Thoracic aorta (tissue), 2 donors: ENCODE measurements around the gene NEK9. TPM values are rescaled to one million over a fixed set of nuclear protein-coding genes. Genes with fewer than 3 reads are reported as not detected.

Experiments used
- ATAC-seq: fragments of 150-250 bp; one replicate; pipeline ENCODE4 v1.8.0; 2017; ENCODE audit warnings: low read depth; ENCODE audit not compliant: insufficient number of reproducible peaks, low FRiP score
- DNase-seq: peaks from one replicate; pipeline ENCODE4 v3.0.0-alpha.2; 2020; ENCODE audit warnings: low spot score
- H3K27ac ChIP-seq, 2 donors: fragments of 200-600 bp; sonication (generic); 1 replicate in 1 of 2; 2 replicates in 1 of 2; pipeline ENCODE4 v1.5.1; 2016; ENCODE audit warnings: mild to moderate bottlenecking in 2 of 2, moderate library complexity in 2 of 2
- H3K27me3 ChIP-seq: fragments of 200-600 bp; sonication (generic); replicated peaks from 2 replicates; pipeline ENCODE4 v1.6.0; 2016; ENCODE audit warnings: mild to moderate bottlenecking; ENCODE audit not compliant: insufficient read depth
- H3K36me3 ChIP-seq: fragments of 200-600 bp; sonication (generic); one replicate; pipeline ENCODE4 v1.5.1; 2016
- H3K4me1 ChIP-seq, 2 donors: fragments of 200-600 bp; sonication (generic); 1 replicate in 1 of 2; 2 replicates in 1 of 2; pipeline versions ENCODE4 v1.5.1 to v1.6.0; 2016; ENCODE audit warnings: low read depth in 2 of 2, mild to moderate bottlenecking in 1 of 2; ENCODE audit not compliant: control insufficient read depth in 1 of 2
- H3K4me3 ChIP-seq: fragments of 200-600 bp; sonication (generic); 2 replicates; pipeline ENCODE4 v1.5.1; 2016; ENCODE audit warnings: mild to moderate bottlenecking
- H3K9me3 ChIP-seq: fragments of 200-600 bp; sonication (generic); 2 replicates; pipeline ENCODE4 v1.5.1; 2016
- CTCF ChIP-seq: fragments of 200-600 bp; sonication (generic); IDR thresholded peaks from one replicate; pipeline ENCODE4 v1.5.1; 2019; ENCODE audit warnings: antibody characterized with exemption
- total RNA-seq, 2 donors: library from RNA; depleted of rRNA; stranded (reverse); fragments of >200 nt; gene quantifications; one replicate each; pipeline versions ENCODE4 v1.1.0 to v1.2.3, GENCODE V29; 2016

Gene NEK9
- total RNA-seq, 2 donors from 2014 or later = 51.3 to 65.3 TPM

GRCh38 chr14:75079521-75079920 is 47.3 kb downstream of the NEK9 start:
- no peak for DNase-seq
- ATAC-seq = no peak
- no peak for TF ChIP-seq CTCF
- Histone ChIP-seq H3K4me3 (no peak overlapping the region), H3K9me3 (no peaks in the 10 kb centered on the region), H3K27ac (no peak overlapping the region), H3K27me3 (no peaks in the 10 kb centered on the region), H3K36me3 (peaks cover 9% of the 10 kb centered on the region), H3K4me1 (peaks cover 0 to 11% of the 10 kb centered on the region in 2 donors)

- no peak for TF ChIP-seq CTCF
- Histone ChIP-seq H3K27me3 (no peaks in the 10 kb centered on the region), H3K9me3 (no peaks in the 10 kb centered on the region), H3K36me3 (no peaks in the 10 kb centered on the region), H3K4me1 (peaks cover 0 to 9% of the 10 kb centered on the region in 2 donors), H3K4me3 (no peak overlapping the region), H3K27ac (no peak overlapping the region)
- ATAC-seq = no peak
- DNase-seq = no peak
Observed at GRCh38 chr14:75077794-75078193, 49.1 kb downstream of the NEK9 start.

- Histone ChIP-seq H3K36me3 (no peaks in the 10 kb centered on the region), H3K9me3 (no peaks in the 10 kb centered on the region), H3K27ac (peak overlapping the region; percentile 81 to 84), H3K4me1 (peaks cover 2 to 23% of the 10 kb centered on the region in 2 donors), H3K27me3 (no peaks in the 10 kb centered on the region), H3K4me3 (no peak overlapping the region)
- no peak for ATAC-seq
- no peak for DNase-seq
- TF ChIP-seq CTCF = no peak
Observed at GRCh38 chr14:75070383-75070782, 56.5 kb downstream of the NEK9 start.

GRCh38 chr14:75069811-75070145 is 57.1 kb downstream of the NEK9 start:
- peak overlapping the region; percentile 81 to 84 for H3K27ac ChIP-seq
- H3K4me3 ChIP-seq = peak overlapping the region; percentile 74
- H3K9me3 ChIP-seq = no peaks in the 10 kb centered on the region
- no peaks in the 10 kb centered on the region for H3K27me3 ChIP-seq
- H3K4me1 ChIP-seq = peaks cover 2 to 23% of the 10 kb centered on the region in 2 donors
- DNase-seq (no peak), ATAC-seq (no peak)
- H3K36me3 ChIP-seq = no peaks in the 10 kb centered on the region
- TF ChIP-seq CTCF = no peak

- peaks cover 2 to 24% of the 10 kb centered on the region in 2 donors for H3K4me1 ChIP-seq
- H3K27me3 ChIP-seq = no peaks in the 10 kb centered on the region
- H3K27ac ChIP-seq = peak within 1 kb of the TSS; percentile 81 to 84
Observed at GRCh38 chr14:75069121-75069810, 57.6 kb downstream of the NEK9 start, which contains the start of gene ZC2HC1C. ZC2HC1C (plus strand) TSS chr14:75069641; CDS start chr14:75070574, 933 bp downstream.

More at GRCh38 chr14:75069121-75069810, 57.6 kb downstream of the NEK9 start, which contains the start of gene ZC2HC1C:
- TF ChIP-seq CTCF = no peak
- DNase-seq = peak; percentile 75
- Histone ChIP-seq H3K4me3 (peak within 1 kb of the TSS; percentile 74), H3K36me3 (no peaks in the 10 kb centered on the region), H3K9me3 (no peaks in the 10 kb centered on the region)
- peak; percentile 81 for ATAC-seq
